OCI-LY1 (cell line): ENCODE measurements around the gene TTLL11.

Experiments
- H2AFZ ChIP-seq: fragments of 200-600 bp; sonication (generic), shearing (Covaris generic); 2 replicates; pipeline ENCODE4 v1.6.0; 2014; ENCODE audit warnings: antibody characterized with exemption, mild to moderate bottlenecking, low read length
- H3F3A ChIP-seq: fragments of 200-600 bp; sonication (generic), shearing (Covaris generic); 2 replicates; pipeline ENCODE4 v1.6.0; 2014; ENCODE audit warnings: mild to moderate bottlenecking, antibody characterized with exemption, low read length, moderate library complexity; ENCODE audit not compliant: insufficient read depth
- H3K27ac ChIP-seq: fragments of 200-600 bp; sonication (generic); 2 replicates; pipeline ENCODE4 v1.5.1; 2014; ENCODE audit warnings: low read length, mixed run types, mild to moderate bottlenecking, low read depth; ENCODE audit not compliant: poor library complexity, severe bottlenecking
- H3K27me3 ChIP-seq: fragments of 200-600 bp; sonication (generic); 2 replicates; pipeline ENCODE4 v1.6.0; 2014; ENCODE audit warnings: antibody characterized with exemption, mild to moderate bottlenecking, low read length, moderate library complexity; ENCODE audit not compliant: insufficient read depth
- H3K36me3 ChIP-seq: fragments of 200-600 bp; sonication (generic); 2 replicates; pipeline ENCODE4 v1.6.1; 2014; ENCODE audit warnings: mild to moderate bottlenecking, antibody characterized with exemption, low read length, moderate library complexity, mixed read lengths; ENCODE audit not compliant: insufficient read depth
- H3K4me1 ChIP-seq: fragments of 200-600 bp; sonication (generic); 2 replicates; pipeline ENCODE4 v1.5.1; 2014; ENCODE audit warnings: mild to moderate bottlenecking, low read length, moderate library complexity; ENCODE audit not compliant: insufficient read depth, severe bottlenecking
- H3K4me2 ChIP-seq: fragments of 200-600 bp; sonication (generic), shearing (Covaris generic); 2 replicates; pipeline ENCODE4 v1.6.1; 2014; ENCODE audit warnings: low read length
- H3K4me3 ChIP-seq: fragments of 200-600 bp; sonication (generic); 2 replicates; pipeline ENCODE4 v1.5.1; 2014; ENCODE audit warnings: low read length, low read depth, mild to moderate bottlenecking, mixed read lengths; ENCODE audit not compliant: poor library complexity, severe bottlenecking
- H3K79me2 ChIP-seq: fragments of 200-600 bp; shearing (Covaris generic); 2 replicates; pipeline ENCODE4 v1.6.1; 2016; ENCODE audit warnings: mixed run types, low read length, mixed read lengths; ENCODE audit not compliant: insufficient read depth
- H3K9ac ChIP-seq: fragments of 200-600 bp; sonication (generic), shearing (Covaris generic); 2 replicates; pipeline ENCODE4 v1.6.1; 2014; ENCODE audit warnings: mild to moderate bottlenecking, low read length, mixed read lengths
- H3K9me2 ChIP-seq: fragments of 200-600 bp; sonication (generic), shearing (Covaris generic); 2 replicates; pipeline ENCODE4 v1.6.1; 2014; ENCODE audit warnings: low read depth, mild to moderate bottlenecking, low read length, mixed read lengths
- H3K9me3 ChIP-seq: fragments of 200-600 bp; shearing (Covaris generic); 2 replicates; pipeline ENCODE4 v1.6.1; 2014; ENCODE audit warnings: low read length, mixed read lengths
- H4K20me1 ChIP-seq: fragments of 200-600 bp; sonication (generic), shearing (Covaris generic); 2 replicates; pipeline ENCODE4 v1.6.0; 2016; ENCODE audit warnings: mild to moderate bottlenecking, low read length; ENCODE audit not compliant: insufficient read depth
- CTCF ChIP-seq: fragments of 200-600 bp; sonication (generic), shearing (Covaris generic); IDR thresholded peaks from 2 replicates; pipeline ENCODE4 v1.5.1; 2017; ENCODE audit warnings: mild to moderate bottlenecking, antibody characterized with exemption, low read length, moderate library complexity, mixed read lengths
- EZH2 ChIP-seq: fragments of 200-600 bp; sonication (generic), shearing (Covaris generic); IDR thresholded peaks from 2 replicates; pipeline ENCODE4 v1.8.0; 2017; ENCODE audit warnings: borderline replicate concordance, mixed run types, mild to moderate bottlenecking, antibody characterized with exemption, low read length, moderate library complexity, mixed read lengths

Gene TTLL11

GRCh38 chr9:122058709-122059108 lies 34.4 kb downstream of the TTLL11 start:
- Histone ChIP-seq H3K4me3 (no peak overlapping the region), H2AFZ (no peak overlapping the region), H3K9ac (no peak overlapping the region), H3K36me3 (no peaks in the 10 kb centered on the region), H4K20me1 (no peaks in the 10 kb centered on the region), H3K27ac (no peak overlapping the region), H3K4me1 (no peaks in the 10 kb centered on the region), H3K4me2 (no peak overlapping the region), H3K27me3 (no peaks in the 10 kb centered on the region), H3K79me2 (no peaks in the 10 kb centered on the region), H3K9me2 (no peaks in the 10 kb centered on the region), H3K9me3 (no peaks in the 10 kb centered on the region), H3F3A (no peaks in the 10 kb centered on the region)
- no peak for TF ChIP-seq EZH2
- no peak for TF ChIP-seq CTCF

- no peak overlapping the region for H2AFZ ChIP-seq
- no peak overlapping the region for H3K4me3 ChIP-seq
- no peaks in the 10 kb centered on the region for H3K9me3 ChIP-seq
- no peaks in the 10 kb centered on the region for H3K36me3 ChIP-seq
- H3K27me3 ChIP-seq: no peaks in the 10 kb centered on the region
- H4K20me1 ChIP-seq: no peaks in the 10 kb centered on the region
- no peak overlapping the region for H3K4me2 ChIP-seq
- TF ChIP-seq CTCF (no peak), EZH2 (no peak)
- H3K79me2 ChIP-seq: no peaks in the 10 kb centered on the region
- no peaks in the 10 kb centered on the region for H3K9me2 ChIP-seq
- no peak overlapping the region for H3K27ac ChIP-seq
- H3K9ac ChIP-seq: no peak overlapping the region
- no peaks in the 10 kb centered on the region for H3K4me1 ChIP-seq
- no peaks in the 10 kb centered on the region for H3F3A ChIP-seq
These were observed 35.1 kb downstream of the TTLL11 start for GRCh38 chr9:122058051-122058450.

- Histone ChIP-seq H2AFZ (no peak overlapping the region), H3K4me1 (no peaks in the 10 kb centered on the region), H3K27ac (no peak overlapping the region), H3K27me3 (no peaks in the 10 kb centered on the region), H3K9ac (no peak overlapping the region), H3F3A (no peaks in the 10 kb centered on the region), H3K79me2 (no peaks in the 10 kb centered on the region), H3K4me2 (no peak overlapping the region), H3K4me3 (no peak overlapping the region), H3K9me2 (no peaks in the 10 kb centered on the region), H3K9me3 (no peaks in the 10 kb centered on the region), H3K36me3 (no peaks in the 10 kb centered on the region), H4K20me1 (no peaks in the 10 kb centered on the region)
- TF ChIP-seq EZH2 (no peak), CTCF (no peak)
These were observed 35.9 kb downstream of the TTLL11 start for GRCh38 chr9:122057211-122057610.
